Heart right ventricle (tissue), 16 donors: ENCODE data around the gene ATP5MG. TPM values are rescaled to one million over a fixed set of nuclear protein-coding genes. Genes with fewer than 3 reads are reported as not detected.

ENCODE experiments used
- ATAC-seq, 8 donors: fragments of 200-7000 bp; cut with Tn5 transposase; one replicate each; pipeline ENCODE4 v1.9.1; 2020; ENCODE audit warnings: mild to moderate bottlenecking in 8 of 8, moderate library complexity in 8 of 8, moderate number of reproducible peaks in 1 of 8
- DNase-seq, 2 donors: peaks; one replicate each; pipeline ENCODE4 v3.0.0-alpha.2; 2020
- H3K27ac ChIP-seq, 10 donors: fragments of 200-600 bp; sonication (generic) in 2 of 10; one replicate each; pipeline versions ENCODE4 v1.5.0 to v1.8.0; 2020 to 2022; ENCODE audit warnings: mild to moderate bottlenecking in 3 of 10
- H3K27me3 ChIP-seq, 7 donors: fragments of 200-600 bp; one replicate each; pipeline ENCODE4 v1.8.0; 2021 to 2022; ENCODE audit warnings: mild to moderate bottlenecking in 2 of 7
- H3K36me3 ChIP-seq, 9 donors: fragments of 200-600 bp; sonication (generic) in 1 of 9; one replicate each; pipeline versions ENCODE4 v1.5.0 to v1.8.0; 2020 to 2022; ENCODE audit warnings: mild to moderate bottlenecking in 2 of 9
- H3K4me1 ChIP-seq, 9 donors: fragments of 200-600 bp; sonication (generic) in 1 of 9; one replicate each; pipeline versions ENCODE4 v1.5.0 to v1.8.0; 2020 to 2022; ENCODE audit warnings: mild to moderate bottlenecking in 4 of 9
- H3K4me3 ChIP-seq, 10 donors: fragments of 200-600 bp; sonication (generic) in 2 of 10; one replicate each; pipeline versions ENCODE4 v1.5.0 to v1.8.0; 2020 to 2022; ENCODE audit warnings: mild to moderate bottlenecking in 7 of 10, moderate library complexity in 2 of 10
- H3K9me3 ChIP-seq, 11 donors: fragments of 200-600 bp in 10 of 11; sonication (generic) in 2 of 11; one replicate each; pipeline versions ENCODE4 v1.5.0 to v1.8.0; 2013 to 2022; ENCODE audit warnings: mild to moderate bottlenecking in 2 of 11, control low read depth in 1 of 11, moderate library complexity in 1 of 11
- WGBS, 2 donors: extraction: QIAGEN DNeasy Blood & Tissue Kit; methylation state at CpG; one replicate each; pipeline ENCODE4 v1.1.7; 2013; ENCODE audit warnings: inconsistent platforms in 1 of 2; 5-methylcytosine and 5-hydroxymethylcytosine counted together
- intact Hi-C, 10 donors: fragments of 100-400 bp; cut with DNase I; formaldehyde crosslinking; loops; one replicate each; pipeline versions ENCODE4 v1.11.1 to v1.14.2; 2022
- long read RNA-seq, 3 donors: library from polyadenylated mRNA; unstranded; transcript quantifications; one replicate each; pipeline ENCODE4 v2.0.0, GENCODE V29; 2020 to 2021
- polyA plus RNA-seq, 2 donors: library from polyadenylated mRNA; stranded (reverse); fragments of 200-250 nt; gene quantifications; one replicate each; pipeline ENCODE4 v1.2.3, GENCODE V29; 2013
- total RNA-seq, 10 donors: library from RNA; stranded (reverse); fragmentation: NEBNext Ultra II Directional in 3 of 10; extraction: Animal tissue kit (Norgen Biotek cat#: 25700) in 3 of 10; gene quantifications; one replicate each; pipeline versions ENCODE4 v1.2.1 to v1.2.4, GENCODE V29; 2021 to 2023
- TF ChIP-seq, protein P1 (sequence below), 9 donors: fragments of 200-600 bp; sonication (generic) in 2 of 9; IDR thresholded peaks; one replicate each; pipeline versions ENCODE4 v1.5.0 to v1.8.0; 2021 to 2022; ENCODE audit warnings: antibody characterized with exemption in 9 of 9, mild to moderate bottlenecking in 5 of 9, moderate library complexity in 1 of 9
- donor health status: Arrhythmogenic right ventricular cardiomyopathy.
- donor health status: ischemic (EF 13 %, LVEDD 7.1; RV severe dilation, severe dysfunction).
- donor health status: healthy with polysubstance abuse.
- donor health status: DM: no; HTN: yes; CAD: no.
- donor health status: DM: no; HTN: no; CAD: no.
- donor health status: ischemic (EF 25% LVEDD 6.9; RV normal size, moderate dysfunction).
- donor health status: ischemic (EF 25% LVEDD 5.7; RV mildly dilated, moderate dysfunction).
- donor health status: healthy.
- donor health status: DM: yes; HTN: yes; CAD: no.
- donor health status: Ischemic cardiomyopathy.
- donor health status: ischemic (EF 35%, LVEDD 5.7; RV mildly dilated, moderate dysfunction).
- donor health status: nonischemic (EF 11% LVEDD 7.7; RV severe dilation, severe dysfunction).
- donor health status: DM: yes; HTN: yes; CAD: no.
- donor health status: PGD.
- donor health status: ischemic (EF 29% LVEDD 5.4; RV normal size, mild dysfunction).
- donor health status: nonischemic (EF 23%, LVEDD 6.1; RV moderate dilation, normal function).

The ATP5MG gene, protein sequence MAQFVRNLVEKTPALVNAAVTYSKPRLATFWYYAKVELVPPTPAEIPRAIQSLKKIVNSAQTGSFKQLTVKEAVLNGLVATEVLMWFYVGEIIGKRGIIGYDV
- total RNA-seq (100 to 1,000 TPM; 482 to 777 (median 688) TPM), polyA plus RNA-seq (100 to 1,000 TPM; 365 to 800 TPM)
- long read RNA-seq, donor 1, transcript ATP5MG-201 (3 exons, 1,577 nt): major isoform, 375 of 434 reads
- long read RNA-seq, donor 1, partial matches to known transcripts: 49 of 434 reads
- long read RNA-seq, donor 1, other reads (novel, unspliced or antisense): 6 of 434 reads
- long read RNA-seq, donor 2, transcript ATP5MG-201 (3 exons, 1,577 nt): major isoform, 514 of 522 reads
- long read RNA-seq, donor 2, partial matches to known transcripts: 0 of 522 reads
- long read RNA-seq, donor 2, other reads (novel, unspliced or antisense): 1 of 522 reads
- long read RNA-seq, donor 3, transcript ATP5MG-201 (3 exons, 1,577 nt): major isoform, 130 of 142 reads
- long read RNA-seq, donor 3, partial matches to known transcripts: 6 of 142 reads
- long read RNA-seq, donor 3, other reads (novel, unspliced or antisense): 0 of 142 reads

DNA sequence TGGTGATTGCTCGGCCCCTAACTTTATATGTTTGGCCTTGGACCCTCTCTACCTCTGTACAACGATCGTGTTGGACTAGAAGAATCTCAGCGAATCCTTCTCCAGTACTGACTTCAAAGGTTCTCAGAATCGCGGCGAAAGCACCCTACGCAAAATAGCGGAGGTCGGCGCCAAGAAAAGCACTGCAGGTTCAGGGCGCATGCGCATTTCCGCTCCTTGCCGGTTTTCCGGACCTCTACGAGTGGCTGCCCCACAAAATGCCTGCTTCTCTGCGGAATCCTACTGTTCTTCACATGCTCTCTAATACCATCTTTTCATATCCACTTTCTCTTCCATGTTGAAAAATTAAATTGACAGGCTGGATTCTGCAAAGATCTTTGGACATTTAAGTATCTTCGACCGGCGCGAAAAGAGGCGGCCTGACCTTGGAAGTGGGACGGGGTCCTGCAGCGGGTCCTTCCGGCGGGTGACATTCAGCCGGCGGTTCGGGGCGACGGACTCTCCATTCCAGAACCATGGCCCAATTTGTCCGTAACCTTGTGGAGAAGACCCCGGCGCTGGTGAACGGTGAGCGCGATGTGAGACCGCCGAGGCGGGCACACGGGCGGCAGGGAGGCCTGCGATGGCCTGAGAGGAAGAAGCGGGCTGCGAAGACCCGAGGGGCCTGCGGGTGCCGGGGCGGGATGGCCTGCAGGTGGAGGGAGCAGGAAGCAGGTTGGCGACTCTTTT, at the start of gene ATP5MG:
Gene ATP5MG, plus strand, starts transcription at position 456 of the 729 bp plus-strand sequence. Its CDS starts 60 bp downstream, at position 516.
- intact Hi-C loops: loop anchor here in 7 of 10 donors (2.0 to 5.0 kb wide), 5 partner anchors 35 to 87 kb away; partner anchors contain the start of gene KMT2A (in 5 of the 7)
- H3K4me3 ChIP-seq: peak within 1 kb of the TSS; percentile 61 to 97 (median 88)
- peaks cover 0 to 59% (median 7%) of the 10 kb centered on the region in 9 donors for H3K36me3 ChIP-seq
- H3K27me3 ChIP-seq: no peaks in the 10 kb centered on the region
- ATAC-seq: peak; percentile 86 to 94 (median 91)
- TF ChIP-seq, protein P1, sequence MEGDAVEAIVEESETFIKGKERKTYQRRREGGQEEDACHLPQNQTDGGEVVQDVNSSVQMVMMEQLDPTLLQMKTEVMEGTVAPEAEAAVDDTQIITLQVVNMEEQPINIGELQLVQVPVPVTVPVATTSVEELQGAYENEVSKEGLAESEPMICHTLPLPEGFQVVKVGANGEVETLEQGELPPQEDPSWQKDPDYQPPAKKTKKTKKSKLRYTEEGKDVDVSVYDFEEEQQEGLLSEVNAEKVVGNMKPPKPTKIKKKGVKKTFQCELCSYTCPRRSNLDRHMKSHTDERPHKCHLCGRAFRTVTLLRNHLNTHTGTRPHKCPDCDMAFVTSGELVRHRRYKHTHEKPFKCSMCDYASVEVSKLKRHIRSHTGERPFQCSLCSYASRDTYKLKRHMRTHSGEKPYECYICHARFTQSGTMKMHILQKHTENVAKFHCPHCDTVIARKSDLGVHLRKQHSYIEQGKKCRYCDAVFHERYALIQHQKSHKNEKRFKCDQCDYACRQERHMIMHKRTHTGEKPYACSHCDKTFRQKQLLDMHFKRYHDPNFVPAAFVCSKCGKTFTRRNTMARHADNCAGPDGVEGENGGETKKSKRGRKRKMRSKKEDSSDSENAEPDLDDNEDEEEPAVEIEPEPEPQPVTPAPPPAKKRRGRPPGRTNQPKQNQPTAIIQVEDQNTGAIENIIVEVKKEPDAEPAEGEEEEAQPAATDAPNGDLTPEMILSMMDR (IDR thresholded peaks at IDR 0.05): peak in 3 of 9 donors; percentile 18 to 42 (median 37)
- H3K9me3 ChIP-seq: no peaks in the 10 kb centered on the region
- H3K27ac ChIP-seq: peak within 1 kb of the TSS; percentile 88 to 97 (median 94)
- WGBS, 2 donors: 0 to 1% methylated on average over 51 of the region's 51 CpGs
- DNase-seq: peak; percentile 92 to 95
- peaks cover 3 to 53% (median 46%) of the 10 kb centered on the region in 9 donors for H3K4me1 ChIP-seq

DNA sequence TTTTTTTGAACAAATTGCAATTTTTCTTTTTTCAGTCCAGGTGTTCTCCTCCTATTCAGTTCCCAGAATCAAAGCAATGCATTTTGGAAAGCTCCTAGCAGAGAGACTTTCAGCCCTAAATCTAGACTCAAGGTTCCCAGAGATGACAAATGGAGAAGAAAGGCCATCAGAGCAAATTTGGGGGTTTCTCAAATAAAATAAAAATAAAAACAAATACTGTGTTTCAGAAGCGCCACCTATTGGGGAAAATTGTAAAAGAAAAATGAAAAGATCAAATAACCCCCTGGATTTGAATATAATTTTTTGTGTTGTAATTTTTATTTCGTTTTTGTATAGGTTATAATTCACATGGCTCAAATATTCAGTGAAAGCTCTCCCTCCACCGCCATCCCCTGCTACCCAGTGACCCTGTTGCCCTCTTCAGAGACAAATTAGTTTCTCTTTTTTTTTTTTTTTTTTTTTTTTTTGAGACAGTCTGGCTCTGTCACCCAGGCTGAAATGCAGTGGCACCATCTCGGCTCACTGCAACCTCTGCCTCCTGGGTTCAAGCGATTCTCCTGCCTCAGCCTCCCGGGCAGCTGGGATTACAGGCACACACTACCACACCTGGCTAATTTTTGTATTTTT, 48.2 kb upstream of the ATP5MG start:
- DNase-seq (no peak), ATAC-seq (no peak)
- no peaks in the 10 kb centered on the region for H3K36me3 ChIP-seq
- peaks cover 0 to 21% (median 4%) of the 10 kb centered on the region in 7 donors for H3K27me3 ChIP-seq
- H3K4me1 ChIP-seq: peaks cover 0 to 3% (median 0%) of the 10 kb centered on the region in 9 donors
- 15 to 17% methylated on average over 6 of the region's 6 CpGs for WGBS, 2 donors
- H3K9me3 ChIP-seq: no peaks in the 10 kb centered on the region
- no peak overlapping the region for H3K27ac ChIP-seq
- TF ChIP-seq, protein P1 (IDR thresholded peaks at IDR 0.05): peak in 8 of 9 donors; percentile 35 to 70 (median 62)
- H3K4me3 ChIP-seq: no peak overlapping the region
- intact Hi-C loops: loop anchor here in 9 of 10 donors (1.0 to 10.0 kb wide), 11 partner anchors 51 to 208 kb away; partner anchors contain the start of gene CD3E (in 1 of the 9)

DNA sequence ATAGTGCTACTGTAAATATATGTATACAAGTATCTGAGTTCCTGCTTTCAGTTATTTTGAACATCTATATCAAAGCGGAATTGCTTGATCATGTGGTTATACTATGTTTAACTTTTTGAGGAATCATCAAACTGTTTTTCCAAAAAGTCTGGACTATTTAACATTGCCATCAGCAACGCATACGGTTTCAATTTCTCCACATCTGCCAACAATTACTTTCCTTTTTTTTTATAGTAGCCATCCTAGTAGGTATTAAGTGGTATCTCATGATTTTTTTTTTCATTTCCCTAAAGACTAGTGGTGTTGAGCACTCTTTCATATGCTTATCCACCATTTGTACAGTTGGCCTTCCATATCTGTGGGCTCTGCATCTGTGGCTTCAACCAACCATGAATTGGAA, 43.3 kb upstream of the ATP5MG start:
- Histone ChIP-seq H3K4me3 (no peak overlapping the region), H3K27me3 (no peaks in the 10 kb centered on the region), H3K36me3 (peaks cover 0 to 6% (median 0%) of the 10 kb centered on the region in 9 donors), H3K9me3 (no peaks in the 10 kb centered on the region), H3K27ac (no peak overlapping the region), H3K4me1 (peaks cover 7 to 32% (median 24%) of the 10 kb centered on the region in 9 donors)
- no peak for ATAC-seq
- intact Hi-C loops: loop anchor here in 3 of 10 donors (2.0 to 10.0 kb wide), 4 partner anchors 63 to 213 kb away; no protein-coding TSS in a partner anchor
- TF ChIP-seq, protein P1 (IDR thresholded peaks at IDR 0.05): no peak
- WGBS, 2 donors: 57 to 58% methylated on average over 3 of the region's 3 CpGs
- no peak for DNase-seq
